Ovary (tissue), 3 donors: ENCODE results near the gene ZCCHC17.

ENCODE experiments used
- EP300 ChIP-seq: sonication (generic); formaldehyde crosslinking; IDR thresholded peaks from one replicate; pipeline ENCODE4 v1.6.1; 2017; ENCODE audit warnings: antibody characterized with exemption
- POLR2A ChIP-seq: fragments of 450-650 bp; IDR thresholded peaks from one replicate; pipeline ENCODE4 v1.6.1; 2017; ENCODE audit warnings: antibody characterized with exemption, mild to moderate bottlenecking, moderate library complexity
- TF ChIP-seq, protein P1 (sequence below), 3 donors: fragments of 450-650 bp in 2 of 3; fragments of 200-600 bp in 1 of 3; IDR thresholded peaks; one replicate each; pipeline versions ENCODE4 v1.5.1 to v1.8.0; 2016 to 2022; ENCODE audit warnings: antibody characterized with exemption in 3 of 3, mild to moderate bottlenecking in 1 of 3
- donor health status: DM: no; HTN: no; CAD: no.

DNA sequence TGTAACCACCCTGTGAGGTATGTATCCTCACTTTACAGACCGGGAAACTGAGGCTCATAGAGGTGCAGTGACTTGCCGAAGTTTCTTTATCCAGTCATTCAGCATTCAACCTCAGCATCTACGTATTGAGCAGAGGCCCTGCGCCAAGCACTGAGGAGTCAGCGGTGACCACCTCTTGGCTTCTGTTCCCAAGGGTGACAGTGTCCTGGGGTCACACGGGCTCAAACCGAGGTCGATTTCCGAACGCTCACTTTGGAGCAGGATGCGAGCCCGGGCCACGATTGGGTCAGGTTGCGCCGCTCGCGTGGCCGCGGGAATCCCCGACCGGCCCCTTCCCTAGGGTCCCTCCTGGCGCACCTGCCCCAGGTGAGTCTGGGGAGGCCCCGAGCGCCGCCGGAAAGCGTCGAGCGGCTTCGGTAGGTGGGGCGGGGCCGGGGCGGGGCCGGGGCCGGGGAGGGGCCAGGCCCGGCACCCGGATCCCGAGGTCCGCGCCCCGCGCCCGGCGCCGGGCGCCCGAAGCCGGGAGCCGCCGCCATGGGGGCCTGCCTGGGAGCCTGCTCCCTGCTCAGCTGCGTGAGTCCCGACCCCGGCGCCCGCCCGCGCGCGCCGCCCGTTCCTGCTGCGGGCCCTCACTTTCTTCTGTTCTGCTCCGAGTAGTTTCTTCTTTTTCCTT lies 116.0 kb downstream of the ZCCHC17 start, which contains the start of gene SERINC2:
- TF ChIP-seq, protein P1, sequence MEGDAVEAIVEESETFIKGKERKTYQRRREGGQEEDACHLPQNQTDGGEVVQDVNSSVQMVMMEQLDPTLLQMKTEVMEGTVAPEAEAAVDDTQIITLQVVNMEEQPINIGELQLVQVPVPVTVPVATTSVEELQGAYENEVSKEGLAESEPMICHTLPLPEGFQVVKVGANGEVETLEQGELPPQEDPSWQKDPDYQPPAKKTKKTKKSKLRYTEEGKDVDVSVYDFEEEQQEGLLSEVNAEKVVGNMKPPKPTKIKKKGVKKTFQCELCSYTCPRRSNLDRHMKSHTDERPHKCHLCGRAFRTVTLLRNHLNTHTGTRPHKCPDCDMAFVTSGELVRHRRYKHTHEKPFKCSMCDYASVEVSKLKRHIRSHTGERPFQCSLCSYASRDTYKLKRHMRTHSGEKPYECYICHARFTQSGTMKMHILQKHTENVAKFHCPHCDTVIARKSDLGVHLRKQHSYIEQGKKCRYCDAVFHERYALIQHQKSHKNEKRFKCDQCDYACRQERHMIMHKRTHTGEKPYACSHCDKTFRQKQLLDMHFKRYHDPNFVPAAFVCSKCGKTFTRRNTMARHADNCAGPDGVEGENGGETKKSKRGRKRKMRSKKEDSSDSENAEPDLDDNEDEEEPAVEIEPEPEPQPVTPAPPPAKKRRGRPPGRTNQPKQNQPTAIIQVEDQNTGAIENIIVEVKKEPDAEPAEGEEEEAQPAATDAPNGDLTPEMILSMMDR (IDR thresholded peaks at IDR 0.05): no peak
- TF ChIP-seq EP300: no peak
- no peak for TF ChIP-seq POLR2A
